ENCODE data around the gene SERGEF.

SERGEF gene

DNA sequence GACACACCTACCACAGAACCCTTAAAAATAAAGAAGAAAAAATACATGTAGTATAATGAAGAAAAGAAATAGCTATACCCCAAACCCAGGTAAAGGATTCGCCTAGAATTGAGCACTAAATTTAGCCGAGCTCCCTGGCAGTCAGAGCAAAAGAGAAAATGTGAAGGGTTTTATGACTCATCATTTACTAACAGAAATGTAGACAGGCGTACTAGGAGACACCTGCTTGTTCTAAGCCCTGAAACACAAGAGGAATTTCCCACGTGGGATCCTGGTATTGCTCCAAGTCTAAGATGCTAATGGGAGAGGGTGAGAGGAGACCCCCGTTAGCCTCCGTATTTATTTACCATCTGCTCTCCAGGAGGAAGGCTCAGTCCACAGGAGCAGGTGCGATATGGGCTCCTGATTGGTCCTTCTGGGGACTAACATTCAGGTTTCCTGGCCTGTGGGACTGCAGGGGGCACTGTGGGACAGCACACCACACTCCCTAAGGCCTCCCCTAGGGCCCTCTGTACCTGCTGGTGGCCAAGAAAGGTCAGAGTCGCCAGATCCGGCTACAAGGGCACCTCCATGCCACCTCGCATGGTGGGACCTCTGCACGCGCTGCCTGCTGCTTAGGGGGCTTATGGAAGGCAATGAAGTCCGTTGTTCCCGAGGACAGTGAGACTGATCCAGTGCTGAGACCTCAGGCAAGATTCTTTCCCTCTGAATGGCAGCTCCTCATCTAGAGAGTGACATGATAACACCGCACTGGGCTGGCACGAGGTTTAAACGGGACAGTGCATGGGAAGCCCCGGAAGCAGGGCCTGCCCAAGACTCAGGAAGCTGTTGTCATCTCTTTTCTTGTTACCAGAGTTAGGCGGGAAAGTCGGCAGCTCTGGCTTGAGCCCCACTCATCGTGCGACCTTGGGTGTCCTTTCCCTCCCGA, 252.5 kb downstream of the SERGEF start:
- in situ Hi-C loops (cut with MboI; ENCODE audit: low pct_unique_long_range_greater_than_20kb, low sequenced_read_pairs, unreplicated experiment): loop anchor here (10.0 kb wide), 1 partner anchor 214 kb away; no protein-coding TSS in a partner anchor

DNA sequence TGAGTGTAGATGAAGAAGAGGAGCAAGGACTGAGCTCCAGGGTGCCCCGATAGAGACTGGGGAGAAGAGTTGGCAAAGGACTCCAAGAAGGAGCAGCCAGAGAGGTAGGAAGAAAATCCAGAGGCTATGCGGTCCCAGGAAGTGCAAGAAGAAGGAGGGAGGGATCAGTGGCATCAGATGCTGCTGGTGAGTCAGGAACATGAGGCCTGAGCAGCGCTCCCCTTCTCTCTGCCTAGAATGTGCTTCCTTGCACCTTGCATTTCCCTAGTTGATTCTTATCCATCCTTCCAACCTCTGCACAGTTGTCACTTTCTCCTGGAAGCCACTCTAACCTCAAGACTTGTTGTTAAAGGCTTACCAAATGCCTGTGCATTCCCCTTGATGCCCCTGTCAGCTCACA, 257.0 kb downstream of the SERGEF start:
- in situ Hi-C loops (cut with MboI; ENCODE audit: low pct_unique_long_range_greater_than_20kb, low sequenced_read_pairs, unreplicated experiment): no loop called here
- DNase-seq (ENCODE audit: low spot score): no peak
- TF ChIP-seq, protein P1, sequence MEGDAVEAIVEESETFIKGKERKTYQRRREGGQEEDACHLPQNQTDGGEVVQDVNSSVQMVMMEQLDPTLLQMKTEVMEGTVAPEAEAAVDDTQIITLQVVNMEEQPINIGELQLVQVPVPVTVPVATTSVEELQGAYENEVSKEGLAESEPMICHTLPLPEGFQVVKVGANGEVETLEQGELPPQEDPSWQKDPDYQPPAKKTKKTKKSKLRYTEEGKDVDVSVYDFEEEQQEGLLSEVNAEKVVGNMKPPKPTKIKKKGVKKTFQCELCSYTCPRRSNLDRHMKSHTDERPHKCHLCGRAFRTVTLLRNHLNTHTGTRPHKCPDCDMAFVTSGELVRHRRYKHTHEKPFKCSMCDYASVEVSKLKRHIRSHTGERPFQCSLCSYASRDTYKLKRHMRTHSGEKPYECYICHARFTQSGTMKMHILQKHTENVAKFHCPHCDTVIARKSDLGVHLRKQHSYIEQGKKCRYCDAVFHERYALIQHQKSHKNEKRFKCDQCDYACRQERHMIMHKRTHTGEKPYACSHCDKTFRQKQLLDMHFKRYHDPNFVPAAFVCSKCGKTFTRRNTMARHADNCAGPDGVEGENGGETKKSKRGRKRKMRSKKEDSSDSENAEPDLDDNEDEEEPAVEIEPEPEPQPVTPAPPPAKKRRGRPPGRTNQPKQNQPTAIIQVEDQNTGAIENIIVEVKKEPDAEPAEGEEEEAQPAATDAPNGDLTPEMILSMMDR (IDR thresholded peaks at IDR 0.05; ENCODE audit: extremely low read depth, insufficient read depth, missing control alignments): no peak

More for the DNA sequence above, 252.5 kb downstream of the SERGEF start:
- TF ChIP-seq, protein P1 (IDR thresholded peaks at IDR 0.05; ENCODE audit: extremely low read depth, insufficient read depth, missing control alignments): peak; percentile 72
- peak; percentile 78 for DNase-seq (ENCODE audit: low spot score)

DNA sequence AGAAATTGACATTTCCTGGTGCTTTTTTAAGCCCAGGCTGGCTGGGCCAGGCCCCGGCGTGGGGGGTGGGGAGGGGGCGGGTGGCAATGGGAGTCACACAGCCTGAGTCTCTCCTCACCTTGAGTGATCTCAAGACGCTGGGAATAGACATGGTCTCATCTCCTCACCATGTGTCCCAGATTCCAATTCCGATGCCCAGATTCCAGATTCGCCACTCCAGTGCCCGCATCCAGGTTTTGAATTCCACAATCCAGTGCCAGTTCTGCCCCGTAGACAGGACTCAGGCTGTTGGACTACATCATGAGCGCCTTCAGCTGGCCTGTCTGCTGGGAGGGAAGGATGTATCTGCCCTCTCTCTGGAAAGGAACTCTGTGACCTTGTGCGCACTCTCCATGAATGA, 259.2 kb downstream of the SERGEF start:
- TF ChIP-seq, protein P1 (IDR thresholded peaks at IDR 0.05; ENCODE audit: extremely low read depth, insufficient read depth, missing control alignments): no peak
- DNase-seq (ENCODE audit: low spot score): no peak
- in situ Hi-C loops (cut with MboI; ENCODE audit: low pct_unique_long_range_greater_than_20kb, low sequenced_read_pairs, unreplicated experiment): no loop called here

DNA sequence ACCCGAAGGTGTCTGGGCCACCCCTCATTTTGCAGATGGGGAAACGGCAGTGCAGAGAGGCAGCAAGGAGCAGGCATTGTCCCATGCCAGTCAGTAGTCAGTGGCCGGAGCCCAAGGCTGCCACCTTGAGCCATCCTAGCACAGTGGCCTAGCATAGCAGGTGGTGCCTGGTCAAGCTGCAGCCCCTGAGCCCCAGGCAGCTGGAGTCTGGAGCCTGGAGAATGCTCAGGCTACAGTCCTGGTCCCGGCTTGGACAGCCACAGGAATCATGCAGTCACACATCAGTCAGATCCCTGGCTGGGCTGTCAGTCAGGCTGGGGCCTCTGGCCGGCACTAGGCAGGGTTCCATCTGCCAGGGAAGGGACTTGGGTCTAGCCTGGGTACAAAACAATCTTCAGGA, 259.7 kb downstream of the SERGEF start:
- no peak for DNase-seq (ENCODE audit: low spot score)
- in situ Hi-C loops (cut with MboI; ENCODE audit: low pct_unique_long_range_greater_than_20kb, low sequenced_read_pairs, unreplicated experiment): no loop called here

DNA sequence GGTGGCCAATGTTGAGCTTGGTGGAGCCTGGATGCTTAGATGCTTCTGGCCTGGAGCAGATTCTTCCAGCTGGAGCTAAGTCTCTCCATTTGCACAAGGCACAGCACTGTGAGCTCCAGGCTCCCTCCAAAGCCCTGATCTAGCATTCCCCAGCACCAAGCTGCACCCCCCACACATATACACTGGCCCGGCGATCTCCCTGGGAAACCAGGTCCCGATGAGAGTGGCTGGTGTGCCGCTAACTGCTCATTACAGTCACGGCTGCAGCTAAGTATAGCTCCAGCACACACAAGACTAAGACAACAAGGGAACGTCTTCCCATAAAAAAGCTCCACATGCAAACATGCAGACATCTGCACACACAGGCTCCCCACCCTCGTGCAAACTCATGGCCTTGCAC, 260.7 kb downstream of the SERGEF start:
- TF ChIP-seq, protein P1 (IDR thresholded peaks at IDR 0.05; ENCODE audit: extremely low read depth, insufficient read depth, missing control alignments): no peak
- in situ Hi-C loops (cut with MboI; ENCODE audit: low pct_unique_long_range_greater_than_20kb, low sequenced_read_pairs, unreplicated experiment): no loop called here
- no peak for DNase-seq (ENCODE audit: low spot score)

More for the DNA sequence above, 259.7 kb downstream of the SERGEF start:
- TF ChIP-seq, protein P1 (IDR thresholded peaks at IDR 0.05; ENCODE audit: extremely low read depth, insufficient read depth, missing control alignments): no peak

DNA sequence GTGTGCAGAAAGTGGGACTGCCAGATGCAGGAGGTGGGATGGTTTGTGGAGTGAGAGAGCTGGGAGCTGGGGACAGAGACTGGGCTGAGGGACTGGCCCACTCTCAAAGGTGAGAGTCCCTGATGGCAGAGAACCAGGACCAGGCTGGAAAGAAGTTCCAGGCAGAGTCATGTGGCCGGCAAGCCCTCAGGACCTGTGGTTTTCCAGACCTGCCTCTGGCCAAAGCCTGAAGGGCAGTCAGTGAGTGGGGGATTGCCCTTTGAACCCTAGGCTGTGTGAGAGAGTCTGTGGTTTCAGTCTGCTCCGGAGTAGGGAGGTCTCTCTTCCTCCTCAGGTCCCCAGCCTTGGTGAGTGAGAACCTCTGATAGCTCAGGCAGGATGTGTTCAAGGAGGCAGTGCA, 261.3 kb downstream of the SERGEF start:
- in situ Hi-C loops (cut with MboI; ENCODE audit: low pct_unique_long_range_greater_than_20kb, low sequenced_read_pairs, unreplicated experiment): no loop called here
- TF ChIP-seq, protein P1 (IDR thresholded peaks at IDR 0.05; ENCODE audit: extremely low read depth, insufficient read depth, missing control alignments): no peak
- no peak for DNase-seq (ENCODE audit: low spot score)
